Liver (tissue), 9 donors: ENCODE results near the gene COX4I1. TPM values are rescaled to one million over a fixed set of nuclear protein-coding genes. Genes with fewer than 3 reads are reported as not detected.

Source experiments
- DNase-seq: peaks from one replicate; pipeline ENCODE4 v3.0.0-alpha.2; 2017; ENCODE audit warnings: low spot score
- H3K27ac ChIP-seq, 2 donors: one replicate each; pipeline ENCODE4 v1.7.0; 2013; ENCODE audit warnings: inconsistent platforms in 2 of 2, low read length in 2 of 2, control low read depth in 1 of 2, low read depth in 1 of 2, mild to moderate bottlenecking in 1 of 2
- H3K27me3 ChIP-seq, 4 donors: one replicate each; pipeline versions ENCODE4 v1.6.1 to v1.7.0; 2013; ENCODE audit warnings: low read length in 3 of 4, inconsistent platforms in 1 of 4, mild to moderate bottlenecking in 1 of 4, moderate library complexity in 1 of 4; ENCODE audit not compliant: control insufficient read depth in 4 of 4, insufficient read depth in 4 of 4
- H3K36me3 ChIP-seq, 4 donors: one replicate each; pipeline versions ENCODE4 v1.6.1 to v1.7.0; 2013; ENCODE audit warnings: low read length in 3 of 4, mild to moderate bottlenecking in 3 of 4, low read depth in 1 of 4, moderate library complexity in 1 of 4; ENCODE audit not compliant: control insufficient read depth in 4 of 4, insufficient read depth in 3 of 4
- H3K4me1 ChIP-seq, 4 donors: one replicate each; pipeline versions ENCODE4 v1.6.1 to v1.7.0; 2013; ENCODE audit warnings: low read length in 3 of 4, mild to moderate bottlenecking in 3 of 4, moderate library complexity in 1 of 4; ENCODE audit not compliant: control insufficient read depth in 4 of 4, insufficient read depth in 4 of 4
- H3K4me3 ChIP-seq, 3 donors: one replicate each; pipeline versions ENCODE4 v1.6.1 to v1.7.0; 2013; ENCODE audit warnings: low read length in 3 of 3, control low read depth in 1 of 3, low read depth in 1 of 3, mild to moderate bottlenecking in 1 of 3
- H3K9ac ChIP-seq, 2 donors: one replicate each; pipeline ENCODE4 v1.7.0; 2013; ENCODE audit warnings: low read length in 2 of 2, mild to moderate bottlenecking in 2 of 2, moderate library complexity in 2 of 2, control low read depth in 1 of 2, low read depth in 1 of 2
- H3K9me3 ChIP-seq, 4 donors: one replicate each; pipeline versions ENCODE4 v1.6.1 to v1.7.0; 2013; ENCODE audit warnings: low read length in 3 of 4; ENCODE audit not compliant: control insufficient read depth in 4 of 4
- ATF3 ChIP-seq: IDR thresholded peaks from 2 replicates; pipeline ENCODE4 v1.6.1; 2016; ENCODE audit warnings: antibody characterized with exemption
- EGR1 ChIP-seq, 2 donors: IDR thresholded peaks; 2 replicates each; pipeline ENCODE4 v1.6.1; 2016 to 2018; ENCODE audit warnings: antibody characterized with exemption in 2 of 2, low read depth in 2 of 2
- FOXA1 ChIP-seq: IDR thresholded peaks from 2 replicates; pipeline ENCODE4 v1.6.1; 2016; ENCODE audit warnings: antibody characterized with exemption
- FOXA2 ChIP-seq: IDR thresholded peaks from 2 replicates; pipeline ENCODE4 v1.6.1; 2016; ENCODE audit warnings: antibody characterized with exemption
- GABPA ChIP-seq, 2 donors: IDR thresholded peaks in 1 of 2; conservative IDR thresholded peaks in 1 of 2; 2 replicates each; pipeline ENCODE4 v1.6.1; 2016; ENCODE audit warnings: antibody characterized with exemption in 2 of 2, mild to moderate bottlenecking in 1 of 2, moderate library complexity in 1 of 2
- HNF4A ChIP-seq, 2 donors: conservative IDR thresholded peaks; 2 replicates each; pipeline ENCODE4 v1.6.1; 2016; ENCODE audit warnings: antibody characterized with exemption in 2 of 2, mild to moderate bottlenecking in 2 of 2
- HNF4G ChIP-seq: IDR thresholded peaks from 2 replicates; pipeline ENCODE4 v1.6.1; 2016; ENCODE audit warnings: antibody characterized with exemption
- JUND ChIP-seq, 2 donors: IDR thresholded peaks; 2 replicates each; pipeline ENCODE4 v1.6.1; 2016; ENCODE audit warnings: antibody characterized with exemption in 2 of 2
- NR2F2 ChIP-seq: IDR thresholded peaks from 2 replicates; pipeline ENCODE4 v1.6.1; 2016; ENCODE audit warnings: antibody characterized with exemption
- RAD21 ChIP-seq, 2 donors: IDR thresholded peaks; 2 replicates each; pipeline ENCODE4 v1.6.1; 2016; ENCODE audit warnings: antibody characterized with exemption in 2 of 2, mild to moderate bottlenecking in 2 of 2
- REST ChIP-seq: IDR thresholded peaks from 2 replicates; pipeline ENCODE4 v1.6.1; 2016; ENCODE audit warnings: antibody characterized with exemption, mild to moderate bottlenecking
- RXRA ChIP-seq, 2 donors: IDR thresholded peaks; 2 replicates each; pipeline ENCODE4 v1.6.1; 2017 to 2018; ENCODE audit warnings: antibody characterized with exemption in 2 of 2, mild to moderate bottlenecking in 1 of 2
- SP1 ChIP-seq: IDR thresholded peaks from 2 replicates; pipeline ENCODE4 v1.6.1; 2018; ENCODE audit warnings: antibody characterized with exemption, mild to moderate bottlenecking
- TAF1 ChIP-seq: conservative IDR thresholded peaks from 2 replicates; pipeline ENCODE4 v1.6.1; 2016; ENCODE audit warnings: antibody characterized with exemption, mild to moderate bottlenecking
- YY1 ChIP-seq: IDR thresholded peaks from 2 replicates; pipeline ENCODE4 v1.6.1; 2016; ENCODE audit warnings: antibody characterized with exemption, mild to moderate bottlenecking
- ZBTB33 ChIP-seq: IDR thresholded peaks from 2 replicates; pipeline ENCODE4 v1.6.1; 2016; ENCODE audit warnings: antibody characterized with exemption
- WGBS: extraction: QIAGEN DNeasy Blood & Tissue Kit; methylation state at CpG from one replicate; pipeline ENCODE4 v1.1.7; 2013; 5-methylcytosine and 5-hydroxymethylcytosine counted together
- polyA plus RNA-seq, 2 donors: library from polyadenylated mRNA; stranded (reverse) in 1 of 2; unstranded in 1 of 2; fragments of 200-250 nt in 1 of 2; fragments of >200 nt in 1 of 2; fragmentation: Nextera tagmentation in 1 of 2; extraction: Ambion mirVana in 1 of 2; gene quantifications; one replicate each; pipeline versions ENCODE4 v1.2.1 to v1.2.3, GENCODE V29; 2013 to 2015
- total RNA-seq, 2 donors: library from RNA; depleted of rRNA; stranded (reverse); fragments of >200 nt; gene quantifications; one replicate each; pipeline ENCODE4 v1.2.3, GENCODE V29; 2014
- TF ChIP-seq, protein P1 (sequence below): IDR thresholded peaks from 2 replicates; pipeline ENCODE4 v1.6.1; 2016; ENCODE audit warnings: antibody characterized with exemption
- TF ChIP-seq, protein P2 (sequence below): fragments of 150-350 bp; IDR thresholded peaks from 2 replicates; pipeline ENCODE4 v1.5.1; 2017; ENCODE audit warnings: improper control_type of control experiment, low read depth, low read length; ENCODE audit not compliant: missing input control
- donor health status: healthy.
- donor health status: healthy.
- donor health status: healthy.
- donor health status: healthy.
- donor health status: healthy.

The COX4I1 gene
- total and polyA plus RNA-seq, 4 donors = 186 to 576 (median 331) TPM

GRCh38 chr16:85763616-85764015, 35.9 kb upstream of the COX4I1 start (continued):
- TF ChIP-seq ZBTB33 (no peak), RAD21 (IDR thresholded peaks at IDR 0.05) (no peak), HNF4A (conservative IDR thresholded peaks at IDR 0.05) (no peak), JUND (IDR thresholded peaks at IDR 0.05) (no peak), YY1 (no peak), NR2F2 (no peak), EGR1 (IDR thresholded peaks at IDR 0.05; ENCODE audit: low read depth in 2 of 2) (no peak), FOXA2 (no peak)

DNA sequence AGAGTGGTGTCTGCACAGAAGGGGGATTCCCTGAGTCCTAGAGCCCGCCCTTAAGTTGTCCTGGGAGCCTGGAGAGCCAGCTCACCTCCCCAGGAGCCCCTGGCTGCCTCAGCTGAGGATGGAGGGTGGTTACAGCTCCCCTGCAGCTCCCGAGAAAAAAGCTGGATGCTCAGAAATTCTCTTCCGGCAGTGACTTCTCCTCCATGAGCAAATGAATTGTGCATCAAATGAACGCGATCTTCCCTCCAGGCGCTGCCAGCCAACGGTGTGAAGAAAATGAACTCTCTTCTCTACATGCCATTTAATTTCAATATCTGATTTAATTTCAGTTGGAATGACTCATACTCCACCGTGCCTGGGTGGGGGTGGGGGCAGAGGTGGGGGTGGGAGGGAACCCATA, 34.3 kb upstream of the COX4I1 start:
- no peaks in the 10 kb centered on the region for H3K36me3 ChIP-seq
- H3K4me3 ChIP-seq = no peak overlapping the region
- TF ChIP-seq EGR1 (IDR thresholded peaks at IDR 0.05; ENCODE audit: low read depth in 2 of 2) (no peak), NR2F2 (no peak), FOXA2 (no peak), SP1 (no peak), HNF4G (no peak), RXRA (IDR thresholded peaks at IDR 0.05) (no peak), ATF3 (no peak), GABPA (IDR thresholded peaks at IDR 0.05 in 1 of 2, conservative IDR thresholded peaks at IDR 0.05 in 1 of 2) (no peak), REST (no peak), RAD21 (IDR thresholded peaks at IDR 0.05) (no peak), JUND (IDR thresholded peaks at IDR 0.05) (no peak), FOXA1 (no peak), YY1 (no peak), TAF1 (no peak), HNF4A (conservative IDR thresholded peaks at IDR 0.05) (no peak), ZBTB33 (no peak)
- TF ChIP-seq, protein P1, sequence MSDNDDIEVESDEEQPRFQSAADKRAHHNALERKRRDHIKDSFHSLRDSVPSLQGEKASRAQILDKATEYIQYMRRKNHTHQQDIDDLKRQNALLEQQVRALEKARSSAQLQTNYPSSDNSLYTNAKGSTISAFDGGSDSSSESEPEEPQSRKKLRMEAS = no peak
- TF ChIP-seq, protein P2, sequence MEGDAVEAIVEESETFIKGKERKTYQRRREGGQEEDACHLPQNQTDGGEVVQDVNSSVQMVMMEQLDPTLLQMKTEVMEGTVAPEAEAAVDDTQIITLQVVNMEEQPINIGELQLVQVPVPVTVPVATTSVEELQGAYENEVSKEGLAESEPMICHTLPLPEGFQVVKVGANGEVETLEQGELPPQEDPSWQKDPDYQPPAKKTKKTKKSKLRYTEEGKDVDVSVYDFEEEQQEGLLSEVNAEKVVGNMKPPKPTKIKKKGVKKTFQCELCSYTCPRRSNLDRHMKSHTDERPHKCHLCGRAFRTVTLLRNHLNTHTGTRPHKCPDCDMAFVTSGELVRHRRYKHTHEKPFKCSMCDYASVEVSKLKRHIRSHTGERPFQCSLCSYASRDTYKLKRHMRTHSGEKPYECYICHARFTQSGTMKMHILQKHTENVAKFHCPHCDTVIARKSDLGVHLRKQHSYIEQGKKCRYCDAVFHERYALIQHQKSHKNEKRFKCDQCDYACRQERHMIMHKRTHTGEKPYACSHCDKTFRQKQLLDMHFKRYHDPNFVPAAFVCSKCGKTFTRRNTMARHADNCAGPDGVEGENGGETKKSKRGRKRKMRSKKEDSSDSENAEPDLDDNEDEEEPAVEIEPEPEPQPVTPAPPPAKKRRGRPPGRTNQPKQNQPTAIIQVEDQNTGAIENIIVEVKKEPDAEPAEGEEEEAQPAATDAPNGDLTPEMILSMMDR = no peak
- no peak for DNase-seq
- no peak overlapping the region for H3K9ac ChIP-seq
- H3K9me3 ChIP-seq = no peaks in the 10 kb centered on the region
- H3K27ac ChIP-seq = no peak overlapping the region
- H3K4me1 ChIP-seq = no peaks in the 10 kb centered on the region
- WGBS = 72% methylated on average over 8 of the region's 8 CpGs
- H3K27me3 ChIP-seq = no peaks in the 10 kb centered on the region
